ENCODE results near the gene POLRMT. TPM values are rescaled to one million over a fixed set of nuclear protein-coding genes. Genes with fewer than 3 reads are reported as not detected.
A peak's percentile ranks its signal among the peaks of the same experiment; 100 is the strongest.

The POLRMT gene
- total RNA-seq, 1 donor from 2014 or later = 45.3 TPM

GRCh38 chr19:661427-662196 lies 28.3 kb upstream of the POLRMT start:
- peaks cover 30% of the 10 kb centered on the region for H3K4me1 ChIP-seq (ENCODE audit: insufficient read depth, low read length)
- Mint-ChIP-seq H3K27ac (ENCODE audit: unreplicated experiment) (peak overlapping the region; percentile 81), H3K36me3 (ENCODE audit: low read depth, unreplicated experiment) (peaks cover under 1% of the 10 kb centered on the region), H3K9me3 (ENCODE audit: unreplicated experiment) (no peaks in the 10 kb centered on the region), H3K4me1 (ENCODE audit: low read depth, unreplicated experiment) (peaks cover 5% of the 10 kb centered on the region), H3K27me3 (ENCODE audit: low read depth, unreplicated experiment) (no peaks in the 10 kb centered on the region), H3K4me3 (ENCODE audit: unreplicated experiment) (peak overlapping the region; percentile 90)
- peak overlapping the region; percentile 95 for H3K9ac ChIP-seq (ENCODE audit: low read length)
- FAIRE-seq (no peak), DNase-seq (ENCODE audit: low read depth) (no peak)
- no peaks in the 10 kb centered on the region for H3K27me3 ChIP-seq (ENCODE audit: insufficient read depth, low read length)
- peaks cover 55% of the 10 kb centered on the region for H4K20me1 ChIP-seq (ENCODE audit: insufficient read depth, low read length)
- H3K27ac ChIP-seq (ENCODE audit: low read depth, low read length) = peak overlapping the region; percentile 78
- no peak overlapping the region for H2AFZ ChIP-seq (ENCODE audit: low read depth, low read length)
- TF ChIP-seq CTCF (IDR thresholded peaks at IDR 0.05; ENCODE audit: insufficient read depth, low read depth, low read length) (no peak), EZH2 (IDR thresholded peaks at IDR 0.05; ENCODE audit: insufficient read depth, low read length) (no peak)
- H3K4me3 ChIP-seq (ENCODE audit: insufficient read depth, low read depth, low read length) = peak overlapping the region; percentile 70
- H3K36me3 ChIP-seq (ENCODE audit: insufficient read depth, low read length) = no peaks in the 10 kb centered on the region
- peak overlapping the region; percentile 93 for H3K4me2 ChIP-seq (ENCODE audit: low read length)
- no peaks in the 10 kb centered on the region for H3K9me3 ChIP-seq (ENCODE audit: insufficient read depth, low read depth, low read length)
- H3K79me2 ChIP-seq (ENCODE audit: insufficient read depth, low read length) = peaks cover 67% of the 10 kb centered on the region

- H4K20me1 ChIP-seq (ENCODE audit: insufficient read depth, low read length) = peaks cover 62% of the 10 kb centered on the region
- H3K79me2 ChIP-seq (ENCODE audit: insufficient read depth, low read length) = peaks cover 74% of the 10 kb centered on the region
- H3K4me2 ChIP-seq (ENCODE audit: low read length) = peak overlapping the region; percentile 93
- H3K9me3 ChIP-seq (ENCODE audit: insufficient read depth, low read depth, low read length) = no peaks in the 10 kb centered on the region
- H3K27me3 Mint-ChIP-seq (ENCODE audit: low read depth, unreplicated experiment) = no peaks in the 10 kb centered on the region
- H3K36me3 ChIP-seq (ENCODE audit: insufficient read depth, low read length) = no peaks in the 10 kb centered on the region
- FAIRE-seq = no peak
- H3K4me1 Mint-ChIP-seq (ENCODE audit: low read depth, unreplicated experiment) = peaks cover 5% of the 10 kb centered on the region
- peak overlapping the region; percentile 81 for H3K27ac Mint-ChIP-seq (ENCODE audit: unreplicated experiment)
- TF ChIP-seq CTCF (IDR thresholded peaks at IDR 0.05; ENCODE audit: insufficient read depth, low read depth, low read length) = no peak
- no peak for TF ChIP-seq EZH2 (IDR thresholded peaks at IDR 0.05; ENCODE audit: insufficient read depth, low read length)
- H2AFZ ChIP-seq (ENCODE audit: low read depth, low read length) = no peak overlapping the region
- peaks cover 30% of the 10 kb centered on the region for H3K4me1 ChIP-seq (ENCODE audit: insufficient read depth, low read length)
- H3K4me3 ChIP-seq (ENCODE audit: insufficient read depth, low read depth, low read length) = peak overlapping the region; percentile 70
- H3K9ac ChIP-seq (ENCODE audit: low read length) = peak overlapping the region; percentile 95
- peak overlapping the region; percentile 78 for H3K27ac ChIP-seq (ENCODE audit: low read depth, low read length)
- DNase-seq (ENCODE audit: low read depth) = no peak
- no peaks in the 10 kb centered on the region for H3K27me3 ChIP-seq (ENCODE audit: insufficient read depth, low read length)
- H3K36me3 Mint-ChIP-seq (ENCODE audit: low read depth, unreplicated experiment) = no peaks in the 10 kb centered on the region
- H3K9me3 Mint-ChIP-seq (ENCODE audit: unreplicated experiment) = no peaks in the 10 kb centered on the region
- peak overlapping the region; percentile 90 for H3K4me3 Mint-ChIP-seq (ENCODE audit: unreplicated experiment)
These were observed 27.6 kb upstream of the POLRMT start for GRCh38 chr19:660793-661426.

All from astrocyte (in vitro differentiated cells and primary cell).